ENCODE data around the gene DYNC2H1.

The DYNC2H1 gene

DNA sequence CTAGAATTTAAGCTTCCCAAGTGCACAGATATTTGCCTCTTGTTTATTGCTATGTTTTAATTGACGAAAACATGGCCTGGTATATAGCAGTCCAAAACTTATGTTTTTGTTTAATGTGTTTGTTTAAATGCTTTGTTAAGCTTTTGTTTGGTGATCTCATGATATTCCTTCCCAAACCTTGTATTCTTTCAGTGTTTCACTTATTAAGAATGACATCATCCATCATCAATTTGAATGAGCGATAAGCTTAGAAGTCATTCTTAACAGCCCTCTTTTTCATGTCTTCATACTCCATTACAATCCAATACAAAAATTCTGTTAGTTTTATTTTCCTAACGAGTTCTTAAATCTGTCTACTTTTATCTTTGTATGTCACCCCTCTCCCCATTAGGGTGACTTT, 206.0 kb downstream of the DYNC2H1 start:
- no peak overlapping the region for H3K4me2 ChIP-seq (ENCODE audit: low read length)
- H3K9me3 ChIP-seq (ENCODE audit: insufficient read depth, low read length) = no peaks in the 10 kb centered on the region
- no peak for TF ChIP-seq EZH2phosphoT487 (IDR thresholded peaks at IDR 0.05; ENCODE audit: low read depth)
- TF ChIP-seq, protein P1, sequence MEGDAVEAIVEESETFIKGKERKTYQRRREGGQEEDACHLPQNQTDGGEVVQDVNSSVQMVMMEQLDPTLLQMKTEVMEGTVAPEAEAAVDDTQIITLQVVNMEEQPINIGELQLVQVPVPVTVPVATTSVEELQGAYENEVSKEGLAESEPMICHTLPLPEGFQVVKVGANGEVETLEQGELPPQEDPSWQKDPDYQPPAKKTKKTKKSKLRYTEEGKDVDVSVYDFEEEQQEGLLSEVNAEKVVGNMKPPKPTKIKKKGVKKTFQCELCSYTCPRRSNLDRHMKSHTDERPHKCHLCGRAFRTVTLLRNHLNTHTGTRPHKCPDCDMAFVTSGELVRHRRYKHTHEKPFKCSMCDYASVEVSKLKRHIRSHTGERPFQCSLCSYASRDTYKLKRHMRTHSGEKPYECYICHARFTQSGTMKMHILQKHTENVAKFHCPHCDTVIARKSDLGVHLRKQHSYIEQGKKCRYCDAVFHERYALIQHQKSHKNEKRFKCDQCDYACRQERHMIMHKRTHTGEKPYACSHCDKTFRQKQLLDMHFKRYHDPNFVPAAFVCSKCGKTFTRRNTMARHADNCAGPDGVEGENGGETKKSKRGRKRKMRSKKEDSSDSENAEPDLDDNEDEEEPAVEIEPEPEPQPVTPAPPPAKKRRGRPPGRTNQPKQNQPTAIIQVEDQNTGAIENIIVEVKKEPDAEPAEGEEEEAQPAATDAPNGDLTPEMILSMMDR (IDR thresholded peaks at IDR 0.05; ENCODE audit: low read depth, low read length) = no peak
- H4K20me1 ChIP-seq (ENCODE audit: insufficient read depth, low read length) = no peaks in the 10 kb centered on the region
- no peak overlapping the region for H2AFZ ChIP-seq (ENCODE audit: low read depth, low read length)
- H3K27ac ChIP-seq (ENCODE audit: low read length) = no peak overlapping the region
- no peaks in the 10 kb centered on the region for H3K36me3 ChIP-seq (replicated peaks; ENCODE audit: low read depth, low read length)
- H3K27me3 ChIP-seq (ENCODE audit: low read depth, low read length) = no peaks in the 10 kb centered on the region
- no peaks in the 10 kb centered on the region for H3K79me2 ChIP-seq (ENCODE audit: low read length)
- H3K4me1 ChIP-seq (ENCODE audit: low read length) = no peaks in the 10 kb centered on the region
- no peak overlapping the region for H3K4me3 ChIP-seq (ENCODE audit: low read length)
- no peak overlapping the region for H3K9ac ChIP-seq (ENCODE audit: low read length)

DNA sequence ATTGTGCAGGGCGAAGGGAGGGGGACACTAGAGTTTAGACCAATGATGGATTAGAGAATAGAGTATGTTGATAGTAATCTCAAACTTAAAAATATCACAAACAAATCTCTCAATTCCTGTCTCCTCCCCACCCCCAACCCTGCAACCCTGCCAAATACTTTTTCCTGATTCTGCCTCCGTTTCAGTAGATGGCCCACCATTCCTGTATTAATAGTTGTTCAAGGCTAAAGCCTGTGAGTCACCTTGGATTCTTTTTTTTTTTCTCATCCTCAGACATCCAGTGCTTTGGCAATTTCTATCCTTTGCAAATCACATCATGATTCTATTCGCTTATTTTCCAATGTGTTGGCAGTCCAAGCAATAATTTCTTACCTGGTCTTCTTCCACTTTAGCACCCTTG, 207.9 kb downstream of the DYNC2H1 start:
- no peak overlapping the region for H2AFZ ChIP-seq (ENCODE audit: low read depth, low read length)
- H3K4me2 ChIP-seq (ENCODE audit: low read length) = no peak overlapping the region
- H3K79me2 ChIP-seq (ENCODE audit: low read length) = no peaks in the 10 kb centered on the region
- no peaks in the 10 kb centered on the region for H3K9me3 ChIP-seq (ENCODE audit: insufficient read depth, low read length)
- H3K27ac ChIP-seq (ENCODE audit: low read length) = no peak overlapping the region
- H3K36me3 ChIP-seq (replicated peaks; ENCODE audit: low read depth, low read length) = no peaks in the 10 kb centered on the region
- no peak for TF ChIP-seq EZH2phosphoT487 (IDR thresholded peaks at IDR 0.05; ENCODE audit: low read depth)
- TF ChIP-seq, protein P1 (IDR thresholded peaks at IDR 0.05; ENCODE audit: low read depth, low read length) = no peak
- no peaks in the 10 kb centered on the region for H3K27me3 ChIP-seq (ENCODE audit: low read depth, low read length)
- H4K20me1 ChIP-seq (ENCODE audit: insufficient read depth, low read length) = no peaks in the 10 kb centered on the region
- H3K9ac ChIP-seq (ENCODE audit: low read length) = no peak overlapping the region
- H3K4me1 ChIP-seq (ENCODE audit: low read length) = no peaks in the 10 kb centered on the region
- H3K4me3 ChIP-seq (ENCODE audit: low read length) = no peak overlapping the region

DNA sequence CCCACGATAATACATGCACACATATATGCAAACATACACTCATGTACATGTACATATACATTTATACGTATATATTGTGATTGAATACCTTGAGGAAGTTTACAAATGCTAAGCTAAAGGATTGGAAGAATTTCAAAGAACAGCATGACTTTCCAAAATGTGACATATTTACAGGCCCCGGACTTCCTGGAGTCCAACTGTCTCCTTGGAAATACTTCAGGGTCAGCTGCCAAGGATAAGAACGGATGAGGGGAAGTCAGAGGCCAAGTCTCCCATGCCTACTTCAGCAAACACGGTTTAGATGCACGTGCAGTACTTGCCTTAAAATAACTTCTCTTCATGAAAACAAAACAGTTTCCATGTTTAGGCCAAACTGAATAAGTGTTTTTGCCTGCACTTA, 213.6 kb downstream of the DYNC2H1 start:
- Histone ChIP-seq H3K27ac (ENCODE audit: low read length) (no peak overlapping the region), H3K27me3 (ENCODE audit: low read depth, low read length) (no peaks in the 10 kb centered on the region), H3K4me2 (ENCODE audit: low read length) (no peak overlapping the region), H3K79me2 (ENCODE audit: low read length) (no peaks in the 10 kb centered on the region), H3K4me3 (ENCODE audit: low read length) (no peak overlapping the region), H4K20me1 (ENCODE audit: insufficient read depth, low read length) (no peaks in the 10 kb centered on the region), H3K4me1 (ENCODE audit: low read length) (peaks cover 8% of the 10 kb centered on the region; the same call in 1 of the 2 replicates), H3K36me3 (replicated peaks; ENCODE audit: low read depth, low read length) (no peaks in the 10 kb centered on the region), H3K9me3 (ENCODE audit: insufficient read depth, low read length) (no peaks in the 10 kb centered on the region), H3K9ac (ENCODE audit: low read length) (no peak overlapping the region), H2AFZ (ENCODE audit: low read depth, low read length) (no peak overlapping the region)
- TF ChIP-seq, protein P1 (IDR thresholded peaks at IDR 0.05; ENCODE audit: low read depth, low read length) = no peak
- TF ChIP-seq EZH2phosphoT487 (IDR thresholded peaks at IDR 0.05; ENCODE audit: low read depth) = no peak

- H3K36me3 ChIP-seq (replicated peaks; ENCODE audit: low read depth, low read length) = no peaks in the 10 kb centered on the region
- H3K27me3 ChIP-seq (ENCODE audit: low read depth, low read length) = no peaks in the 10 kb centered on the region
- no peak overlapping the region for H3K27ac ChIP-seq (ENCODE audit: low read length)
- H3K9me3 ChIP-seq (ENCODE audit: insufficient read depth, low read length) = no peaks in the 10 kb centered on the region
- no peaks in the 10 kb centered on the region for H3K79me2 ChIP-seq (ENCODE audit: low read length)
- peak overlapping the region; percentile 64 for H3K4me2 ChIP-seq (ENCODE audit: low read length)
- peak overlapping the region; percentile 61 for H3K4me3 ChIP-seq (ENCODE audit: low read length)
- peak overlapping the region; percentile 34; the same call in 1 of the 2 replicates for H3K9ac ChIP-seq (ENCODE audit: low read length)
- peak overlapping the region; percentile 98 for H2AFZ ChIP-seq (ENCODE audit: low read depth, low read length)
- TF ChIP-seq EZH2phosphoT487 (IDR thresholded peaks at IDR 0.05; ENCODE audit: low read depth) = no peak
- TF ChIP-seq, protein P1 (IDR thresholded peaks at IDR 0.05; ENCODE audit: low read depth, low read length) = no peak
- H3K4me1 ChIP-seq (ENCODE audit: low read length) = peaks cover 8% of the 10 kb centered on the region; the same call in 1 of the 2 replicates
- no peaks in the 10 kb centered on the region for H4K20me1 ChIP-seq (ENCODE audit: insufficient read depth, low read length)
Measured at GRCh38 chr11:103325686-103326069, 216.5 kb downstream of the DYNC2H1 start.
